Measurements from ENCODE around the gene C1QTNF8.

DNA sequence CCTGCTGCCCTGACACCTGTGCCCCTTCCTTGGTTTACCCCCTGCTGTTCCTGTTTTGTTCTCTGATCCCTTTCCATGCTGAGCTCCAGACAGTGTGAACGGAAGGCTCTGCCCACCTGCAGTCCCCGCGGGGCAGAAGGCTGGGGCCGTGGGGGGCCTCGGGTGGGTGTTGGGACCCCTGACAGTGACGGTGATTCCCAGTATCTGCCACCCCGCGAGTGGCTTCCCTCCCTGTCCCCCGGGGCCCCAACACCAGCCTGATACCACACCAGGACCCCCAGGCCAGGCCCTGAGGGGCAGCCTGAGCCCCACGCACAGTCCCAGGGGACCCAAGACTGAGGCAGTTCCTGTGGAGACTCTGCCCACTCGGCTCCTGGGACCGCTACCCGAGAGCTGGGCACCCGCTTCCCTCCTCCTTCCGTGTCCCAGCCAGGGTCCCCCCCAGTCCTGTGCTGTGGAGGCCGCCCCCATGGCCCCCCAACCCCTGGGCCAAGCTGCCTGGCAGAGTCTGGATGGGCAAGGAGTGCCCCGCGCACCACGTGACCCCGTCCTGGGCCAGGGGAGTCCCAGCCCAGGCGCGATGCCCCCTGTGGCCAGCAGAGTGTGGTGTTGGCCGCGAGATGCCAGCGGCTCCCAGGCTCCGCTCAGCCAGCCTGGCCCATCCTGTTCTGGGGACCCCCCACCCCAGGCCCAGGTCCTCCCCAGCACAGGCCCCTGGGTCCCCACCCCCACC is 10.0 kb upstream of the C1QTNF8 start:
- no peak for TF ChIP-seq EZH2 (IDR thresholded peaks at IDR 0.05; ENCODE audit: low read length, unreplicated experiment)
- TF ChIP-seq, protein P1, sequence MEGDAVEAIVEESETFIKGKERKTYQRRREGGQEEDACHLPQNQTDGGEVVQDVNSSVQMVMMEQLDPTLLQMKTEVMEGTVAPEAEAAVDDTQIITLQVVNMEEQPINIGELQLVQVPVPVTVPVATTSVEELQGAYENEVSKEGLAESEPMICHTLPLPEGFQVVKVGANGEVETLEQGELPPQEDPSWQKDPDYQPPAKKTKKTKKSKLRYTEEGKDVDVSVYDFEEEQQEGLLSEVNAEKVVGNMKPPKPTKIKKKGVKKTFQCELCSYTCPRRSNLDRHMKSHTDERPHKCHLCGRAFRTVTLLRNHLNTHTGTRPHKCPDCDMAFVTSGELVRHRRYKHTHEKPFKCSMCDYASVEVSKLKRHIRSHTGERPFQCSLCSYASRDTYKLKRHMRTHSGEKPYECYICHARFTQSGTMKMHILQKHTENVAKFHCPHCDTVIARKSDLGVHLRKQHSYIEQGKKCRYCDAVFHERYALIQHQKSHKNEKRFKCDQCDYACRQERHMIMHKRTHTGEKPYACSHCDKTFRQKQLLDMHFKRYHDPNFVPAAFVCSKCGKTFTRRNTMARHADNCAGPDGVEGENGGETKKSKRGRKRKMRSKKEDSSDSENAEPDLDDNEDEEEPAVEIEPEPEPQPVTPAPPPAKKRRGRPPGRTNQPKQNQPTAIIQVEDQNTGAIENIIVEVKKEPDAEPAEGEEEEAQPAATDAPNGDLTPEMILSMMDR (conservative IDR thresholded peaks at IDR 0.05; ENCODE audit: low read depth, low read length), result peak; percentile 65
- TF ChIP-seq EZH2phosphoT487 (IDR thresholded peaks at IDR 0.05; ENCODE audit: borderline replicate concordance, low read length), result no peak
